MM.1S (cell line): ENCODE data around the gene STAT1.

Source experiments
- DNase-seq: peaks from one replicate; pipeline ENCODE4 v3.0.0-alpha.2; 2015
- H2AFZ ChIP-seq: fragments of 300-600 bp; sonication (generic); 2 replicates; pipeline ENCODE4 v1.6.0; 2016; ENCODE audit warnings: antibody characterized with exemption, low read length
- H3F3A ChIP-seq: fragments of 300-600 bp; sonication (generic); 2 replicates; pipeline ENCODE4 v1.6.1; 2016; ENCODE audit warnings: mild to moderate bottlenecking, antibody characterized with exemption, low read length, moderate library complexity, mixed read lengths; ENCODE audit not compliant: insufficient read depth
- H3K27ac ChIP-seq: fragments of 300-600 bp; sonication (generic); 2 replicates; pipeline ENCODE4 v1.5.1; 2016; ENCODE audit warnings: mild to moderate bottlenecking, low read length
- H3K27me3 ChIP-seq: fragments of 300-600 bp; sonication (generic); replicated peaks from 2 replicates; pipeline ENCODE4 v1.6.0; 2016; ENCODE audit warnings: low read length; ENCODE audit not compliant: insufficient read depth
- H3K36me3 ChIP-seq: fragments of 300-600 bp; sonication (generic); replicated peaks from 2 replicates; pipeline ENCODE4 v1.6.1; 2016; ENCODE audit warnings: mild to moderate bottlenecking, low read length, mixed read lengths; ENCODE audit not compliant: insufficient read depth
- H3K4me1 ChIP-seq: fragments of 300-600 bp; sonication (generic); 2 replicates; pipeline ENCODE4 v1.6.1; 2016; ENCODE audit warnings: low read length, mixed read lengths
- H3K4me2 ChIP-seq: fragments of 300-600 bp; sonication (generic); 2 replicates; pipeline ENCODE4 v1.6.0; 2016; ENCODE audit warnings: low read depth, low read length
- H3K4me3 ChIP-seq: fragments of 300-600 bp; sonication (generic); 2 replicates; pipeline ENCODE4 v1.5.1; 2016; ENCODE audit warnings: low read length, mixed read lengths
- H3K79me2 ChIP-seq: fragments of 300-600 bp; sonication (generic); 2 replicates; pipeline ENCODE4 v1.6.1; 2016; ENCODE audit warnings: mixed run types, low read length, mixed read lengths
- H3K9ac ChIP-seq: fragments of 300-600 bp; sonication (generic); 2 replicates; pipeline ENCODE4 v1.6.1; 2016; ENCODE audit warnings: low read length, mixed read lengths
- H3K9me2 ChIP-seq: fragments of 300-600 bp; sonication (generic); replicated peaks from 2 replicates; pipeline ENCODE4 v1.6.1; 2016; ENCODE audit warnings: mild to moderate bottlenecking, low read length, mixed read lengths; ENCODE audit not compliant: insufficient read depth
- H3K9me3 ChIP-seq: fragments of 300-600 bp; sonication (generic); replicated peaks from 2 replicates; pipeline ENCODE4 v1.6.1; 2016; ENCODE audit warnings: mild to moderate bottlenecking, low read length, mixed read lengths; ENCODE audit not compliant: insufficient read depth
- H4K20me1 ChIP-seq: fragments of 300-600 bp; sonication (generic); 2 replicates; pipeline ENCODE4 v1.6.1; 2016; ENCODE audit warnings: mild to moderate bottlenecking, low read length, moderate library complexity, mixed read lengths; ENCODE audit not compliant: insufficient read depth
- CTCF ChIP-seq: fragments of 300-600 bp; sonication (generic); IDR thresholded peaks from 2 replicates; pipeline ENCODE4 v1.5.1; 2016; ENCODE audit warnings: antibody characterized with exemption, low read length, mixed read lengths
- EZH2 ChIP-seq: fragments of 300-600 bp; sonication (generic); optimal IDR thresholded peaks from 2 replicates; pipeline ENCODE3; 2017; ENCODE audit warnings: low read depth, mild to moderate bottlenecking, antibody characterized with exemption, low read length, mixed read lengths
- EZH2phosphoT487 ChIP-seq: fragments of 300-600 bp; sonication (generic); IDR thresholded peaks from 2 replicates; pipeline ENCODE4 v1.6.1; 2018; ENCODE audit warnings: antibody characterized with exemption, low read length

The STAT1 gene

DNA sequence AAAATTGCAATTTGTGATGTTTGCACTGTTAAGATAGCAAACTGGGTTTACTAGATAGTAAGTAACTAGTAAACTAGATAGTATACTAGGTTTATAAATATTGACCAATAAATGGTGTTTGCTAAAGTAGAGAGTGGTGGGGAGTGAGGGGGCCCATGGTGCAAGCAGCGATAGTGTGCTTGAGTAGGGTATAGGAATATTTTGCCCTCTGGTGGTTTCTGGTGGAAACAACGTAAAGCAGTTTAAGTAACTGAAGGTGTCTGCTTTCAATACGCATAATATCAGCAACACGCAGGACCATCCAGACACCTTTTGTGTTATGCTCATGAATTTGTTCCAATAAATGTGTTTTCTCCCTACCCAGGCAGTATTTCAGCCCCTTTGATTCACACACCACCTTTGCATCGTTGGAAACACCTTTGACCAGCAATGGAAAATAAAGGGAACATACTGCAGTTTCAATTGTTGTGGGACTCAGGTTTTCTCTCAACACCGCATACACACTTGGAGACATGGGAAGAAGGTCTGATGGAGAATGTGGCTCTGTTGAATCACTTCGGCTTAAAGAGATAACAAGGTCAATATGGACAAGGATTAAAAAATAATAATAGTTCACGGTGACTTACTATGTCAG, 16.7 kb upstream of the STAT1 start:
- DNase-seq, result peak; percentile 54
- Histone ChIP-seq H3K9me2 (no peaks in the 10 kb centered on the region), H3F3A (no peaks in the 10 kb centered on the region), H3K27me3 (no peaks in the 10 kb centered on the region), H2AFZ (no peak overlapping the region), H3K36me3 (no peaks in the 10 kb centered on the region), H3K79me2 (no peaks in the 10 kb centered on the region), H3K4me2 (no peak overlapping the region), H3K4me1 (no peaks in the 10 kb centered on the region), H4K20me1 (no peaks in the 10 kb centered on the region), H3K4me3 (no peak overlapping the region), H3K9me3 (no peaks in the 10 kb centered on the region), H3K9ac (no peak overlapping the region), H3K27ac (no peak overlapping the region)
- TF ChIP-seq CTCF (peak; percentile 60), EZH2phosphoT487 (no peak)

DNA sequence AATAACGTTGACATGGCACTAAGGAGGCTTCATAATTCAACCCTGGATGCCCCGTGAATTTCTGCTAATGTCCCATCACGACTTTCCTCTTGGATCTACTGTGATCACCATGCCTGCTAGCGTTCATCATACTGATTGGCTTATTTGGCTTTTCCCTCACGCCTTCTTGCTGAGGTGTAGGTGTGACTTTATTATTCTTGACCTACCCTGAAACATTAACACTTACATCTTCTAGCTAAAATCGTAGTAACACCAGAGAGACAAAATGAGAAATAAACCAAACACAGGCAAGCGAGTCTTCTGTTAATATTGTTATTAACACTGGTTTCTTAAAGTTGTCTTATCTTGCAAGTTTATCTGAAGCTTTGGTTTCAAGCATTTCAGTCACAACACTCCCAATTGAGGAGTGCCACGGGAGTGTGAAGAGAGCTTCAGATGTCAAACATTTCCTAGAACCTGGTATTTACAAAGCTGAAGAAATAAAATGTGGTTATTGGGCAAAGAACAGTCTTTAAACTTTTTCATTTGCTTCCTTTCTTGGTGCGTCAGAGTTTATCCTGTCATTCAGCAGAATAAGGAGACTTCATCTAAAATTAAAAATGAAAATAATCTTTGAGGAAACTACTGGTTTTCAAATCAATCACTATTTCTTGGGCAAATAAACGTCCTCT, 15.4 kb upstream of the STAT1 start:
- Histone ChIP-seq H3K27me3 (no peaks in the 10 kb centered on the region), H3K4me1 (no peaks in the 10 kb centered on the region)
- TF ChIP-seq EZH2phosphoT487 (no peak), EZH2 (no peak), CTCF (no peak)

GRCh38 chr2:191026377-191026776, 12.4 kb upstream of the STAT1 start:
- no peaks in the 10 kb centered on the region for H3K36me3 ChIP-seq
- no peak for TF ChIP-seq EZH2phosphoT487
- TF ChIP-seq EZH2, result no peak
- TF ChIP-seq CTCF, result no peak
- no peaks in the 10 kb centered on the region for H3K9me2 ChIP-seq
- H4K20me1 ChIP-seq, result no peaks in the 10 kb centered on the region
- no peak for DNase-seq
- H3K27ac ChIP-seq, result no peak overlapping the region
- no peak overlapping the region for H2AFZ ChIP-seq
- no peak overlapping the region for H3K4me2 ChIP-seq
- peaks cover 5% of the 10 kb centered on the region; the same call in 1 of the 2 replicates for H3K4me1 ChIP-seq
- H3F3A ChIP-seq, result no peaks in the 10 kb centered on the region
- H3K4me3 ChIP-seq, result no peak overlapping the region
- H3K9ac ChIP-seq, result no peak overlapping the region
- H3K9me3 ChIP-seq, result no peaks in the 10 kb centered on the region
- no peaks in the 10 kb centered on the region for H3K27me3 ChIP-seq
- H3K79me2 ChIP-seq, result no peaks in the 10 kb centered on the region

More for the DNA sequence above, 15.4 kb upstream of the STAT1 start:
- no peaks in the 10 kb centered on the region for H3F3A ChIP-seq
- H3K36me3 ChIP-seq, result no peaks in the 10 kb centered on the region
- no peaks in the 10 kb centered on the region for H3K9me2 ChIP-seq
- H3K4me3 ChIP-seq, result no peak overlapping the region
- H3K79me2 ChIP-seq, result no peaks in the 10 kb centered on the region
- H2AFZ ChIP-seq, result no peak overlapping the region
- no peak for DNase-seq
- H4K20me1 ChIP-seq, result no peaks in the 10 kb centered on the region
- no peak overlapping the region for H3K27ac ChIP-seq
- no peak overlapping the region for H3K9ac ChIP-seq
- no peak overlapping the region for H3K4me2 ChIP-seq
- H3K9me3 ChIP-seq, result no peaks in the 10 kb centered on the region
